Peyer's patch (tissue), 4 donors: ENCODE measurements around the gene PALB2.

Experiments
- POLR2A ChIP-seq, 2 donors: fragments of 450-650 bp; IDR thresholded peaks; one replicate each; pipeline ENCODE4 v1.5.1; 2017; ENCODE audit warnings: antibody characterized with exemption in 2 of 2, mild to moderate bottlenecking in 2 of 2, moderate library complexity in 2 of 2
- TF ChIP-seq, protein P1 (sequence below), 6 experiments: fragments of 450-650 bp in 4 of 6; fragments of 200-600 bp in 2 of 6; sonication (generic) in 1 of 6; IDR thresholded peaks; one replicate each; pipeline ENCODE4 v1.5.1; 2017 to 2019; ENCODE audit warnings: antibody characterized with exemption in 6 of 6, mild to moderate bottlenecking in 3 of 6, moderate library complexity in 1 of 6

DNA sequence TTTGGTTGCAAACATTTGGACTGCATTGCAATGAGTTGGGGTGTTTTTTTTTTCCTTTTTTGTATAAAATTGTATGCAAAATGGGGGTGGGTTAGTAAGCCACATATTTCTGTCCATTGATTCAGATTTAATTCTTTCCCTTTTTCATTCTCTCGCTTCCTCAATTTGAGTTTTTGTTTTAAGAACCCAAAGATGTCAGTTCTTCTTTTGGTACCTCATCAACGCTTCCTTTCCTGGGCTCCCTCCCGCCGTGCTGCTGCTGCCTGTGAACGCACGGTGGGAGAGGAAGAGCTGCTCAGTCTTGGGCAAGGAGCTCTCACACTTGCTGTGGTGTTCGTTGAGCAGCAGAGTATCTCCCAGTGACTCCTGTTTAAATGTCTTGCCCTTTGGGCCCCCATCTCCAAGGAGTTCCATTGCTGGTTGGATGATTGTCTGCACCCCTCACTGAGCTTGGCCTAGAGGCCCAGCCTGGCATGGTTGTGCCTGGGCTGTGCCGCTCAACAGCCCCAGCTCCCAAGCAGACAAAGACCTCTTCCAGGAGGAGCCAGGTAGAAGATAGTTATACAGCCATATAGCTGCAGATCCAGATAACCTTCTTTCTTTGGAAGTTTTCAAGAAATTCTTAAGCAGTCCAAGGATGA is 70.0 kb downstream of the PALB2 start:
- TF ChIP-seq, protein P1, sequence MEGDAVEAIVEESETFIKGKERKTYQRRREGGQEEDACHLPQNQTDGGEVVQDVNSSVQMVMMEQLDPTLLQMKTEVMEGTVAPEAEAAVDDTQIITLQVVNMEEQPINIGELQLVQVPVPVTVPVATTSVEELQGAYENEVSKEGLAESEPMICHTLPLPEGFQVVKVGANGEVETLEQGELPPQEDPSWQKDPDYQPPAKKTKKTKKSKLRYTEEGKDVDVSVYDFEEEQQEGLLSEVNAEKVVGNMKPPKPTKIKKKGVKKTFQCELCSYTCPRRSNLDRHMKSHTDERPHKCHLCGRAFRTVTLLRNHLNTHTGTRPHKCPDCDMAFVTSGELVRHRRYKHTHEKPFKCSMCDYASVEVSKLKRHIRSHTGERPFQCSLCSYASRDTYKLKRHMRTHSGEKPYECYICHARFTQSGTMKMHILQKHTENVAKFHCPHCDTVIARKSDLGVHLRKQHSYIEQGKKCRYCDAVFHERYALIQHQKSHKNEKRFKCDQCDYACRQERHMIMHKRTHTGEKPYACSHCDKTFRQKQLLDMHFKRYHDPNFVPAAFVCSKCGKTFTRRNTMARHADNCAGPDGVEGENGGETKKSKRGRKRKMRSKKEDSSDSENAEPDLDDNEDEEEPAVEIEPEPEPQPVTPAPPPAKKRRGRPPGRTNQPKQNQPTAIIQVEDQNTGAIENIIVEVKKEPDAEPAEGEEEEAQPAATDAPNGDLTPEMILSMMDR (IDR thresholded peaks at IDR 0.05), result no peak
- TF ChIP-seq POLR2A (IDR thresholded peaks at IDR 0.05), result no peak
